ENCODE results near the gene DNAJC3.

The DNAJC3 gene

GRCh38 chr13:95641291-95642027, 35.5 kb upstream of the DNAJC3 start:
- H3K27ac ChIP-seq (replicated peaks) = no peak overlapping the region
- H3K27me3 ChIP-seq (ENCODE audit: insufficient read depth, poor library complexity, severe bottlenecking) = peaks cover 39% of the 10 kb centered on the region
- DNase-seq (ENCODE audit: low read depth in 1 of 2, low spot score in 1 of 2) = no peak
- H3K4me3 ChIP-seq (replicated peaks; ENCODE audit: insufficient read depth, low read length) = no peak overlapping the region
- TF ChIP-seq GABPA (IDR thresholded peaks at IDR 0.05; ENCODE audit: low read depth) = no peak
- no peak for TF ChIP-seq CTCF (IDR thresholded peaks at IDR 0.05; ENCODE audit: insufficient read depth, low read length)
- no peak for TF ChIP-seq SPI1 (IDR thresholded peaks at IDR 0.05; ENCODE audit: borderline replicate concordance, low read depth)
- no peak for TF ChIP-seq POLR2AphosphoS5 (IDR thresholded peaks at IDR 0.05; ENCODE audit: low read depth)
- no peak for TF ChIP-seq REST (IDR thresholded peaks at IDR 0.05; ENCODE audit: insufficient replicate concordance, low read depth)

- TF ChIP-seq REST (IDR thresholded peaks at IDR 0.05; ENCODE audit: insufficient replicate concordance, low read depth) (no peak), CTCF (IDR thresholded peaks at IDR 0.05; ENCODE audit: insufficient read depth, low read length) (no peak), SPI1 (IDR thresholded peaks at IDR 0.05; ENCODE audit: borderline replicate concordance, low read depth) (no peak), POLR2AphosphoS5 (IDR thresholded peaks at IDR 0.05; ENCODE audit: low read depth) (no peak)
- Histone ChIP-seq H3K27me3 (ENCODE audit: insufficient read depth, poor library complexity, severe bottlenecking) (peaks cover 41% of the 10 kb centered on the region), H3K4me3 (replicated peaks; ENCODE audit: insufficient read depth, low read length) (peak overlapping the region; percentile 9; the same call in 1 of the 2 replicates), H3K27ac (replicated peaks) (no peak overlapping the region)
- DNase-seq (ENCODE audit: low read depth in 1 of 2, low spot score in 1 of 2) = no peak
Measured at GRCh38 chr13:95642028-95642621, 34.8 kb upstream of the DNAJC3 start.

DNA sequence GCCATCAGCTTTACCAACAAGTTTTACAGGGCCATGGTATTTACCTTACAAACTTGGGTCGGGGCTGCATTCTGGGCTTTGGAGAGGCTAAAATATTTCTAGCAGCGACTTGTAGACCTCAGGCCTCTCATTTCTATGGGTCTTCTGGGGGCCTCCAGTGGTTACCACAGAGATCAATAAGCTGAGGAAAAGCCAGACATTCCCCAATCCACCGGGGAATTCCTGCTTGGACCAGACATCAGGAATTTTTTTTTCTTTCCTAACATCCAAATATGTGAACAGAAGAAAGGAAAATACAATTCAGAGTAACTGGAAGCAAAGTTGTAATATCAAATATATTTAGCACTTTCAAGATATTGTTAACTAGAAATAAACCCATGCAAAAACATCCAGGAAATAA, 33.9 kb upstream of the DNAJC3 start:
- Histone ChIP-seq H3K27ac (replicated peaks) (no peak overlapping the region), H3K4me3 (replicated peaks; ENCODE audit: insufficient read depth, low read length) (no peak overlapping the region), H3K27me3 (ENCODE audit: insufficient read depth, poor library complexity, severe bottlenecking) (peaks cover 41% of the 10 kb centered on the region)
- no peak for TF ChIP-seq REST (IDR thresholded peaks at IDR 0.05; ENCODE audit: insufficient replicate concordance, low read depth)
- TF ChIP-seq GABPA (IDR thresholded peaks at IDR 0.05; ENCODE audit: low read depth) = no peak
- TF ChIP-seq SPI1 (IDR thresholded peaks at IDR 0.05; ENCODE audit: borderline replicate concordance, low read depth) = no peak
- TF ChIP-seq POLR2AphosphoS5 (IDR thresholded peaks at IDR 0.05; ENCODE audit: low read depth) = no peak
- TF ChIP-seq CTCF (IDR thresholded peaks at IDR 0.05; ENCODE audit: insufficient read depth, low read length) = no peak
- no peak for DNase-seq (ENCODE audit: low read depth in 1 of 2, low spot score in 1 of 2)
